ENCODE data around the gene BMPR2. TPM values are rescaled to one million over a fixed set of nuclear protein-coding genes. Genes with fewer than 3 reads are reported as not detected.
"Not testable (repeated sequence)": the region's sequence is repeated elsewhere in the genome, so short reads cannot be mapped to it uniquely, and the experiment has no call there.

The BMPR2 gene
- polyA plus RNA-seq, 1 experiment, result 78.1 TPM

DNA sequence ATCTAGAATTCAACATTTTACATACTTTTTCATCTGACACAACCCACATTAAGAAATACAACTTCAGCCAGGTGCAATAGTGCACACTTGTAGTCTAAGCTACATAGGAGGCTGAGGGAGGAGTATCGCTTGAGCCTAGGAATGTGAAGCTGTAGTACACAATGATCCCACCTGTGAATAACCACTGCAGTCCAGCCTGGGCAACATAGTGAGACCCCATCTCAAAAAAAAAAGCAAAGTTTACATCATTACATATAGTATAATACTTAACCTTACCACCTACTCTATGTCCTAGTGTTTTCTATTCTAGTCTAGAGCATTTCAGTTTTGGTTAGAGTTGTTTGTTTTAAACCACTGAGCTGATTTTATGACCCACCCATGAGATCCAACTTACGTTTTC is 172.1 kb downstream of the BMPR2 start:
- H3K27me3 ChIP-seq (ENCODE audit: control insufficient read depth, insufficient read depth, low read length), result no peaks in the 10 kb centered on the region
- CTCF ChIA-PET, result interaction anchor here (0.6 kb wide), 1 partner anchor 519 kb away, joined by 3 read pairs; no protein-coding TSS in a partner anchor
- H3K4me3 ChIP-seq (ENCODE audit: low read depth, low read length), result no peak overlapping the region
- H3K9me3 ChIP-seq (ENCODE audit: control insufficient read depth, insufficient read depth, low read length), result no peaks in the 10 kb centered on the region
- no peak for TF ChIP-seq CTCF (IDR thresholded peaks at IDR 0.05; ENCODE audit: low read depth, low read length)
- no peak overlapping the region for H3K27ac ChIP-seq (ENCODE audit: low read depth, low read length)
- no peak for DNase-seq (ENCODE audit: low read depth, low spot score)
- POLR2A ChIA-PET, result no interaction called here

GRCh38 chr2:202551000-202551399 is 174.9 kb downstream of the BMPR2 start:
- H3K27ac ChIP-seq (ENCODE audit: low read depth, low read length), result peak overlapping the region; percentile 11
- ChIA-PET POLR2A (interaction anchor here (0.6 to 0.7 kb wide), 2 partner anchors 684 to 1135 kb away, joined by 5 read pairs; no protein-coding TSS in a partner anchor), CTCF (interaction anchor here (0.6 to 2.6 kb wide), 2 partner anchors 38 to 40 kb away, joined by 3 to 13 read pairs; no protein-coding TSS in a partner anchor)
- H3K4me3 ChIP-seq (ENCODE audit: low read depth, low read length); DNase-seq (ENCODE audit: low read depth, low spot score); H3K9me3 ChIP-seq (ENCODE audit: control insufficient read depth, insufficient read depth, low read length); H3K27me3 ChIP-seq (ENCODE audit: control insufficient read depth, insufficient read depth, low read length): not testable (repeated sequence)

DNA sequence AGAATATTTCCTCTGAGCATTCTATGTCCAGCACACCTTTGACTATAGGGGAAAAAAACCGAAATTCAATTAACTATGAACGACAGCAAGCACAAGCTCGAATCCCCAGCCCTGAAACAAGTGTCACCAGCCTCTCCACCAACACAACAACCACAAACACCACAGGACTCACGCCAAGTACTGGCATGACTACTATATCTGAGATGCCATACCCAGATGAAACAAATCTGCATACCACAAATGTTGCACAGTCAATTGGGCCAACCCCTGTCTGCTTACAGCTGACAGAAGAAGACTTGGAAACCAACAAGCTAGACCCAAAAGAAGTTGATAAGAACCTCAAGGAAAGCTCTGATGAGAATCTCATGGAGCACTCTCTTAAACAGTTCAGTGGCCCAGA is 179.2 kb downstream of the BMPR2 start:
- CTCF ChIA-PET, result no interaction called here
- DNase-seq (ENCODE audit: low read depth, low spot score), result no peak
- POLR2A ChIA-PET, result no interaction called here
- Histone ChIP-seq H3K27me3 (ENCODE audit: control insufficient read depth, insufficient read depth, low read length) (no peaks in the 10 kb centered on the region), H3K4me3 (ENCODE audit: low read depth, low read length) (no peak overlapping the region), H3K27ac (ENCODE audit: low read depth, low read length) (no peak overlapping the region), H3K9me3 (ENCODE audit: control insufficient read depth, insufficient read depth, low read length) (no peaks in the 10 kb centered on the region)
- TF ChIP-seq CTCF (IDR thresholded peaks at IDR 0.05; ENCODE audit: low read depth, low read length), result no peak

GRCh38 chr2:202560200-202560599 is 184.1 kb downstream of the BMPR2 start:
- no peak for TF ChIP-seq CTCF (IDR thresholded peaks at IDR 0.05; ENCODE audit: low read depth, low read length)
- DNase-seq (ENCODE audit: low read depth, low spot score), result no peak
- Histone ChIP-seq H3K4me3 (ENCODE audit: low read depth, low read length) (no peak overlapping the region), H3K27ac (ENCODE audit: low read depth, low read length) (no peak overlapping the region), H3K27me3 (ENCODE audit: control insufficient read depth, insufficient read depth, low read length) (no peaks in the 10 kb centered on the region), H3K9me3 (ENCODE audit: control insufficient read depth, insufficient read depth, low read length) (no peaks in the 10 kb centered on the region)
- POLR2A ChIA-PET, result interaction anchor here (0.5 kb wide), 1 partner anchor 266 kb away, joined by 4 read pairs; no protein-coding TSS in a partner anchor
- CTCF ChIA-PET, result interaction anchor here (0.6 to 1.0 kb wide), 2 partner anchors 8 to 310 kb away, joined by 3 to 4 read pairs; no protein-coding TSS in a partner anchor

GRCh38 chr2:202564226-202564625 is 188.1 kb downstream of the BMPR2 start:
- CTCF ChIA-PET, result interaction anchor here (0.6 to 1.3 kb wide), 2 partner anchors 9 to 25 kb away, joined by 3 read pairs; no protein-coding TSS in a partner anchor
- no peaks in the 10 kb centered on the region for H3K27me3 ChIP-seq (ENCODE audit: control insufficient read depth, insufficient read depth, low read length)
- H3K27ac ChIP-seq (ENCODE audit: low read depth, low read length), result no peak overlapping the region
- no peak for DNase-seq (ENCODE audit: low read depth, low spot score)
- TF ChIP-seq CTCF (IDR thresholded peaks at IDR 0.05; ENCODE audit: low read depth, low read length), result no peak
- no peak overlapping the region for H3K4me3 ChIP-seq (ENCODE audit: low read depth, low read length)
- POLR2A ChIA-PET, result no interaction called here
- no peaks in the 10 kb centered on the region for H3K9me3 ChIP-seq (ENCODE audit: control insufficient read depth, insufficient read depth, low read length)

Measured in AG04450 (cell line).